OCI-LY1 (cell line): ENCODE data around the gene CFAP52.

Experiments
- EZH2 ChIP-seq: fragments of 200-600 bp; sonication (generic), shearing (Covaris generic); IDR thresholded peaks from 2 replicates; pipeline ENCODE4 v1.8.0; 2017; ENCODE audit warnings: borderline replicate concordance, mixed run types, mild to moderate bottlenecking, antibody characterized with exemption, low read length, moderate library complexity, mixed read lengths
- TF ChIP-seq, protein P1 (sequence below): fragments of 200-600 bp; sonication (generic), shearing (Covaris generic); IDR thresholded peaks from 2 replicates; pipeline ENCODE4 v1.5.1; 2017; ENCODE audit warnings: mild to moderate bottlenecking, antibody characterized with exemption, low read length, moderate library complexity, mixed read lengths

DNA sequence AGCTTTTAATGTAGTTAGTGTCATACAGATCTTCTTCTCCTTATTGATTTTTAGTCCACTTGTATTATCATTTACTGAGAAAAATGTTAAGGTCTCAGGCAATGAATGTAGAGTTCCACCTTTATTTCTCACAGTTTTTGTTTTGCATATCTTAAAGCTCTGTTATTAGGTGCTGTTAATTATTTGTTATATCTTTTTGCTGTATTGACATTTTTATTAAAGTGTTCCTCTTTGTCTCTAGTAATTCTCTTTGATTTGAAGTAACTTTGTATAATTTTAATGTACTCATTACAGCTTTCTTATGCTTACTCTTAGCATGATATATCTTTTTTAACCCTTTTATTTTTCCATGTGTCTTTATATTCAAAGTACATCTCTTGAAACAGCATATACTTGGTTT lies 46.5 kb downstream of the CFAP52 start:
- TF ChIP-seq, protein P1, sequence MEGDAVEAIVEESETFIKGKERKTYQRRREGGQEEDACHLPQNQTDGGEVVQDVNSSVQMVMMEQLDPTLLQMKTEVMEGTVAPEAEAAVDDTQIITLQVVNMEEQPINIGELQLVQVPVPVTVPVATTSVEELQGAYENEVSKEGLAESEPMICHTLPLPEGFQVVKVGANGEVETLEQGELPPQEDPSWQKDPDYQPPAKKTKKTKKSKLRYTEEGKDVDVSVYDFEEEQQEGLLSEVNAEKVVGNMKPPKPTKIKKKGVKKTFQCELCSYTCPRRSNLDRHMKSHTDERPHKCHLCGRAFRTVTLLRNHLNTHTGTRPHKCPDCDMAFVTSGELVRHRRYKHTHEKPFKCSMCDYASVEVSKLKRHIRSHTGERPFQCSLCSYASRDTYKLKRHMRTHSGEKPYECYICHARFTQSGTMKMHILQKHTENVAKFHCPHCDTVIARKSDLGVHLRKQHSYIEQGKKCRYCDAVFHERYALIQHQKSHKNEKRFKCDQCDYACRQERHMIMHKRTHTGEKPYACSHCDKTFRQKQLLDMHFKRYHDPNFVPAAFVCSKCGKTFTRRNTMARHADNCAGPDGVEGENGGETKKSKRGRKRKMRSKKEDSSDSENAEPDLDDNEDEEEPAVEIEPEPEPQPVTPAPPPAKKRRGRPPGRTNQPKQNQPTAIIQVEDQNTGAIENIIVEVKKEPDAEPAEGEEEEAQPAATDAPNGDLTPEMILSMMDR = no peak
- TF ChIP-seq EZH2 = no peak
